CD4-positive, alpha-beta T cell treated with Interleukin-6 for 4 hours (primary cell): ENCODE measurements around the gene MRPS14.
A peak's percentile ranks its signal among the peaks of the same experiment; 100 is the strongest.

Experiments
- DNase-seq: peaks from one replicate; pipeline ENCODE4 v3.0.0-alpha.2; 2020; ENCODE audit warnings: mixed read lengths

Gene MRPS14

DNA sequence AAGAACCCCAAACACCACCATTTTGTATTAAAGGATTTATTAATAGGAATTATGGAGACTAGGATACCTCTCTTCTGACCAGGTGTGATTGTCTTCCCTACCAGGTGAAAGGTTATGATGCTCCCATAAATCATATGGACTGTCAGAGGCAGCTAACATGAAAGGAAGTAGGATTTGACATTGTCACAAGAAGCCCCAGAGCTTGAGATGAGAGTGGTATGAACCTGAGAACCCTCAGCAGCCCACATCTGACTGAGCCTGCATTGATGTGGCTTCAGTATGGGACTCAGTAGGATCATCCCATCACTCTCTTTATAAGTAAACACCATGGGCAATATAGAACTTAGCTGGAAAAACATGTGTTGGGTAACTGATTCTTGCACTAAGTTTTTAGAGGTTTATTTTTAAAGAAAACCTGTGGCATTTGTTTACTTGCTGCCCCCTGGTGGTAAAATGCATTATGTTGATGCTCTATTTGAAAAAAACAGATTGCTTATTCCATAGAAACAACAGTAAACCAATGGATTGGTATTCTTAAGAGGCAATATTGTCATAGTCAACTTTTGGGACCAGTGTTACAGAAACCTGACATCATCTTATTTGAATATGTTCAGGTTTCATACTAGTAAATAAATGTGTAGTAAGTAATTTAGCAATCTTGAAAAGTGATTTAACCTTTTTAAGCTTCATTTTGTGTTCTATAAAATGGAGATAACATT is 40.1 kb downstream of the MRPS14 start:
- peak; percentile 65 for DNase-seq

DNA sequence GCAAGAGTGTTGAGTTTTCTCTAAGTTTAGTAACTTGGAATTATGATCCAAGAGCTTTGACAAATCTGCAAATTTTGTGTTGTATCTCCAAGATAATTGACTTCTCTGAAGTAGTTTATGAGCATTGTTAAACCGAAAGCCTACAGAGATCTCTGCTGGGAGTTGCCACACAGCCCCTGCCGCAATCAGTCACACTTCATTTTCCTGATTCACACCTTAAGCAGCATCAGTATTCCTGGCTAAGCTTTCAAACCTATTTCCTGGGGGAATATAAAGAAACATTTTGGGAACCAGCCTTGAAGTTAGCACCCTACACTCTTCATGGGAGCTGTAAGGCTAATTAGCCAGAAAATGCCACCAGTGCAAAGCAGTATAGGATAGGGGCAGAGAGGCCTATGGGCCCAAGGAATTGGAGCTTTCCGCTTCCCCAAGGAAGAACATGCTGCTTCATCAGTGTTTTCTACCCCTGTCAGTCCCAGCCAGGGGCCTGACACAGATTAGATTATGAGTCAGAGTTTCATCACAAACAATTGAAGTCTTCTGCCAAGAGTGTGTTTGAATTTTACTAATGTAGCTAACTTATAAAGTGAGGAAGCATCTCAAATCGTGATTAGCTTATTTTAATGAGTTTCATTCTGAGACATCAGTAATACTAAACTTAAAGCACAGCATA is 46.7 kb downstream of the MRPS14 start:
- DNase-seq: peak; percentile 28

DNA sequence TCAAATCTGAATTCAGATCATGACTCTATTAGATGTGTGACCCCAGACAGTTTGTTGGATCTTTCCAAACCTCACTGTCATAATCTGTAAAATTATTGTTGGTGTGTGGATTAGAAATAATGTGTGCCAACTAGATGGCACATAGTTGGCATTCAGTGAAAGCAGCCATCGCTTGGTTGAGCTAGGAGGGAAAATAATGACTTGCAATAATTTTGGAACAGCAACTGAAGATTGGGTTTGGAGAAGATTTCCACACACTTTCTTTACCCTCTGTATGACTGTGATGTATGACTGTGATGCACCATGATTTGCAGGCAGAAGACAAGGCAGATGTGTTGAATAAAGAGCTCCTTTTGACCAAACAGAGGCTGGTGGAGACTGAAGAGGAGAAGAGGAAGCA is 47.5 kb downstream of the MRPS14 start:
- DNase-seq: no peak

DNA sequence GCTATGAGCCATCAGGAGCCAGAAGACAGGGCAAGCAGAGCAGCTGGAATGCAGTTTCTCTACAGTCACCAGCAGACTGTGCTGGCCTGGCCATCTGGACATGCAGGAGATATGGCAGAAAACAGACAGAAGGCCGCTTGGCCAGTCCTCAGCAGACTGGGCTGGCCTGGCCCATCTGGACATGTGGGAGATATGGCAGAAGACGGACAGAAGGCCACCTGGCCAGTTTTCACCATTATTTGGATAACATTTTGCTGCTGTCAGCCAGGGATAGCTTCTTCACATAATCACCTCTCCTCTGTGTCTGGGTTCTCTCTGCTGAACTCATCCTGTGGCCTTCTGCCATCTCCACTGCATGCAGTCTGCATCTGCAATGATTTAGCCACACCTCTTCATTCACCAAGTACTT is 48.5 kb downstream of the MRPS14 start:
- no peak for DNase-seq

DNA sequence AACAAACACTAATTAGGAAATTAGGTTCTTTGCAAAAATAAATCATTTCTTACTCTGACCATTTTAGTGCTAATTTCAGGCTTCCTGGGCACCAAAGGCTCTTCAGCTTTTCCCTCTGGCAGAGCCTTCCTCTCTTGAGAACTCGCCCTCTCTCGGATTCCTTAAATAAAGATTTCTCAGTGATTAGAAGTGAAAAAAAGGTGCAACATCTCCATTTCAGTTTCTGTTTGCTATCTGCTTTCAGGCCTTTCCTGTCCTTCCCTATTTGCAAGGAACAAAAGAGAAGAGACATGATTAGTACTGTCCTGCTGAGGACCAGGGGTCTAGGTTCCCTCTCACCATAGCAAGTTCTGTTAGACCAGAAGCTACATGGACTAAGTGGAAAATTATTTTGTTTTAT is 51.3 kb downstream of the MRPS14 start:
- no peak for DNase-seq

DNA sequence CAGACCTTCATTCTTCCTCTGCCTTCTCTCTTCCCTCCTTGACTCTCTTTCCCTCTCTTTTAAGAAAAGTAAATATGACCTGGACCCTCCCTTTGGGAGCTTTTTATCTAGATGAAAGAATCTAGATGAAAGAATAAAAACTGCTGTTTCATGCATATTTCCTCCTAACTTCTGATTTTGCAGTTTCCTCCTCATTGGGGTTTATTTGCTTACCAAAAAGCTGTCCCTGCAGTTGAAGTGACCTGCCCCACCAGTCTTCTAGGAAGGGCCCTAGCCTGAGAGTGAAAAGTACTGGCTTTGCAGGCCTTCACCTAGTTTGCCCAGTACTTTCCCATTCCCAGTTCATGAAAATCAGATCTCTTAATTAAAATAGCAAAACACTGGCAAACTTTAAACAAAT is 51.8 kb downstream of the MRPS14 start:
- no peak for DNase-seq

DNA sequence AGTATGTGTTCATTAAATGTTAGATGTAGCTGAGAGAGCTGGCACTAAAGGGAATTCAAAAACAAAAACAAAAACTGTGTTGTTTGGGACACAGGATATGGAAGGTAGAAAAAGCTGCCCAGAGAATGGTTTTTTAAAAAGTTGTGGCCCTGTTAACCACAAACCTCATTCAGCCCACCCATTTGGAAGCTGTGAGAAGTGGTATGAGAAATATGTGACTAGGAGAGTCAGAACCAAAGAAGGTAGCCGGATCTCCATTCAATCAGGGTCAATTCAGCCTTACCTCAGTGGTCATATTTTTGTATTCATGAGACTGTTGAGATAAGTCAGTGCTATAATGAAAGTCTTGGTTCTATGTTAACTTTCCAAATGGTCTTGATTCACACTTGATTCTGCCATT is 53.2 kb downstream of the MRPS14 start:
- DNase-seq: no peak

DNA sequence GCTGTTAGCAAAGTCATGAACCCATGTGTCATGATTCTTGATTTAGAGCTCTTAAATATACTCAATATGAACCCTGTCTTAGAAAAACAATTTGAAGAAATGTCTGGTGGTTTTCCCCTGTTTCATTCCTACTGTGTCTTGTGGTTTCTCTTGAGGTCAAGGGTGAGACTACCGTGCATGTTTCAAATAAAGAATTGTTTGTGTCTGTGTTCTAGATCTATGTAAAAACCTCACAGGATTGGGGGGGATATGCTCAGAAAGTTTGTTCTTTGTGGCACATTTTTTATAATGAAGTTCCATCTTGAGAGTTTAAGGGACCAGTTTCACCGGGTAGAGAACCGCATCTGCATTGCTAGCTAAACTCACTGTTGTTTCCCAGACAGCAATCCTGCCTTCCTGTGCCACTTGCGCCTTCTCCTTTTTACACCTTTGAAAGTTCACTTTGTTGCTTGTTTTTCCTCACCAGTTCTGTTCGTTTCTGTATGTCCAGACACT is 54.4 kb downstream of the MRPS14 start:
- peak; percentile 40 for DNase-seq

DNA sequence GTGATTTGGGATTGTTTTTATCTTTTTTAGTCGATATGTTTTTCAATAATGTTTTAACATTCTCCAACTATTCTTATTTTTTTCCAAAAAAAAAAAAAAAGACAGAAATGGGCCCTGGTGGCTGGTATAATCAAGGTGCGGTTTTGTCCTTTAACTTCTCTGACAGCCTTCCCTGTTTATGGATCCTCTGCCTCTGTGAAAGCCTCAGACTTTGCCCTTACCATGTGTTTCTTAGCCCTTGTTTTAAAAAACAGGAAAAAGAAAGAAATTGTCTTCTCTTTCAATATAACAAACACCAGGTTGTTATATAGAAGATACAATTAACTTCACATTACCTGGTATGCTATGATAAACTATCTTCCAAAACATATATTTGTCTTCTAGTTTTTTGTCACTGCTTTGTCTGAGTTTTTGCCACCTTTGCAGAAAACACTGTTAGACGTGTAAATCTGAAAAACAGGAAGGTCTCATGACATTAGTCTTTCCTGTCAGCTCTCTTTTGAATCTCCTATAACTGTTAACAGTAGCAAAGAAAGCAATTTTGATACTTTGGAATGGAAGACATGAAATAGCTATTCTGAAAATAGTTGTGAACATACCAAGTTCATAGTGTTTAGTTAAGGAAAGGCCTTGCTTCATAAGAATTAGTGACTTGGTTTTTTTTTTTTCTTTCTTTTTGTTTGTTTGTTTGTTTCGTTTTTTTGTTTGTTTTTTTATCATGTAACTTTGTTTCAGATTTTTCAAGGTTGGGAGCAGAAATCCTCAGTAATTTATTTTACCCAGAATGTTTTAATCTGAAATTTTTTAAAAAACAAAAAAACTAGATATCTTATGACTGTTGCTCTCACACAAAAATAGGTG is 55.1 kb downstream of the MRPS14 start:
- DNase-seq: no peak

DNA sequence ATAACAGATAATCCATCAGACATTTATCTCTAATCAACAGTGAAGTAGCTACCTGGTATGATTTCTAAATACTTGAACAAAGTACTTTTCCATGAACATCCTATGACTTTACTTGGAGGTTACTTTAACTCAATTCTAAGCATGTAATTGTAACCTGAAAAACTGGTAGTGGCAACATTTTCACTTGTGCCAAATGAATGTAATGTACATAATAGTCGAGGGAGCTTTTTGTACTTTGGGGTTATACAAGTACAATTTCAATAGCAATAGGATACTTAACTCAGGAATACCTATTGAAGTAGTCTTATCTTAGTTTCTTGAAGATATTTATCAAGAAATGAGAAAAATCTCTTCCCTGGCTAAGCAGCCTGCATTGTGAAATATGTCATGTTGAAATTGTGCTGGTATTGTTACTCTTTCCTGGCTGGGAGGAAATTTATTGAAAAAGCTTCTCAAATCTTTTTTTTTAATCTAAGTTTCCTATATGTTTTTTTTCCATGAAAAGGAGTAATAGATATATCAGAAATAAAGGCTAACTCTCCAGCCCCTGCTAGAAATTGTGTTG is 57.1 kb downstream of the MRPS14 start:
- no peak for DNase-seq

DNA sequence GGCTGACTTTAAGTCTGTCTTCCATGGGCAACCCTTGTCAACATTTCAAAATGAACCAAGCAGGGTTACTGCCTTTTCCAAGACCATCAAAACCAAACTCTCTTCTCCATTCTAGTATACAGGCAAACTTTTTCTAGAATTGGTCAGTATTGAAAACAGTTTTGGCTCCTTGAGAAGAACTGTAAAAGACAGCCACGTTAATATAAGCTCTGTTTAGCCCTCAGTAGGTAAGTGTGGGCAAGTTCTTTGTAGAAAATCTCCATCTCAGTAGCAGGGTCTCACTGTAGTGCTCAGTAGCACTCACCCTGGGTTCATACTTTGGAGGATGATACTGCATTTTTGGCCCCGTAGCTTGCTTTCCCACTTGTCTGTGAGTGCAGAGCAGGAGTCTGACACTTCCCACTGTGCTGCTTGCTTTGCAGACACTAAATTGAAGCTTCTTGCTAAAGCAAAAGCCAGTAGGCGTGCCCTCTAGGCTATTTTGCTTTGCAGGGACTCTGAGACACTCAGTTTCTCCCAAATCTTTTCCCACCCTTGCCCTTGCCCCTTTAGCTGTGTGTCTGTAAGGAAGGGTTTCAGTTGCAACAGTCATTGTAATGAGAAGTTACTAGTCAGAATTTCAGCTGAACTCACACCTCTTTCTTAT is 57.7 kb downstream of the MRPS14 start:
- DNase-seq: peak; percentile 55

DNA sequence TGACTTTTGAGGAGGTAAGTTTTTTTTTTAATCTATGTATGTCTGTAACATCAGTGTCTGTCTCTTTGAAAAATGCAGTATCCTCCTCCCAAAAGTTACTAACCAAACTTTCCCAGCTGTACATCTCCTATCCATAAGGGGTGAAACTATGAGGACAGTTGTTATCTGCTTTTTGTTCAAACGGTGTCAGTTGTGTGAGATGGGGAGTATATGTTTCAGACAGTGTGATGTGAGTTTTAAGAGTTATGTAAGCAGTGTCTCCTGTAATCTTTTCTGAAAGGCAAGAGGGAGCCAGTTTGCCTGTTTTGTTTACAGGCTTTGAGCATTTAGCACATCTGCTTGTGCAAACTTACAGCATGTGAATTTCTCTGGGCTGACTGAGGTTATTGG is 58.3 kb downstream of the MRPS14 start:
- DNase-seq: peak; percentile 15

DNA sequence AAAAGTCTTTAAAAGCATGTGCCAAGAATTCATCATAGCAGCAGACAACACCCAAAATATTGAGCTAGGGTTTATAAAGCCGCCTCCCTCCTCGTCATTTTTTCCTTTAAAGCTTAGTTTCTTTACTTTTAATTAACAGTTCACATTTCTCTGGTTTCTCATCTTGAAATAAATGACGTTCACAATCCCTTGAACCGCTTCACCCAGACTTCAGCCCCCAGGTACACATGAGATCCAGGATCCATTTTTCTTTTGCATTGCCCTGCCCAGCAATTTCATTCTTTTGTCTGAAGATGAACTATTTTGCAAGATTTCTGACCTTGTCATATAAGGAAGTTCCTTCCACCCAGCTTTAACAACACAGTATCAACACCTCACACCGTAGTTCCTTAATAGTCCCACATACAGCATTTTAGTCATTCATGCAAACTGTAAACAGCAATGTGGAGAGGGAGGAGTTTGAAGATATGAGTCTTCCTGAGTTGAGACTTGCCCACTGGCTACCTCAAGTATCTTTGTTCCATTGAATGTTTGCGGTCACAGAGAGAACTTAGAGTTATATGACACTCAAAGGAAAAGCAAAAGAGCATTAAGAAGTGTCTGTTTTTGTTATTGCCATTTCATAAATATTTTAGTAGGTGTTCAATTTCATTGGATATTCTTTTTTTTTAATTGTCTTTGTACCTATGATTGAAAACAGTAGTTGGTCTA is 58.8 kb downstream of the MRPS14 start:
- peak; percentile 39 for DNase-seq

DNA sequence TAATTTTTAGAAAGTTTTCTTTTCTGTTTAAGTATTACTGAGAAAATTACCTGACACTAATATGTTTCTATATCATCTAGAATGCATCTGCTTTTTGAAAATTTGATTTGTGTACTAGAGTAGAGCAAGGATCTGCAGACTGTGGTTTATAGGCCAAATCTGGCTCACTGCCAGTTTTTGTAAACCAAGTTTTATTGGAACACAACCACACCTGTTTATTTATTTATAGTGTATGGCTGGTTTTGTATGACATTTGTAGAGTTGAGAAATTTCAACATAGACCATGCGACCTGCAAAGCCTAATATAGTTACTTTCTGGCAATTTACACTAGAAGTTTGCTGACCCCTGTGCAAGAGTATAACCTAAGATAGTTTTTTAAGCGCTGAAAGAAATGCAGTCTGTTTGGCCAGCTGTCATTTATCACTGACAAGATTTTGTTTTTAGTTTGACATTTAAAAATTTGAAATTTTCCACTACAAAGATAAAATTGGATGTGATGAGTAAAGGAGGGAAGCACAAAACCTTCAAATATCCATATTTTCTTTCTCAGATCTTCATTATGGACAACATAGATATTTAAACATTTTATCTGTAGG is 59.6 kb downstream of the MRPS14 start:
- peak; percentile 19 for DNase-seq
